Mesothelial cell of epicardium (in vitro differentiated cells): Measurements from ENCODE around the gene CDRT4. TPM values are rescaled to one million over a fixed set of nuclear protein-coding genes. Genes with fewer than 3 reads are reported as not detected.

Experiments used
- DNase-seq, 2 experiments: peaks; one replicate each; pipeline ENCODE4 v3.0.0; 2021; ENCODE audit warnings: low spot score in 2 of 2; ENCODE audit not compliant: unreplicated experiment in 2 of 2
- H3K27ac Mint-ChIP-seq: 2 replicates; pipeline ENCODE4 v1.8.0; 2021; ENCODE audit warnings: mixed read lengths
- H3K27me3 Mint-ChIP-seq: 2 replicates; pipeline ENCODE4 v1.8.0; 2021; ENCODE audit warnings: low read depth, mixed read lengths
- H3K36me3 Mint-ChIP-seq: 2 replicates; pipeline ENCODE4 v1.8.0; 2021; ENCODE audit warnings: mixed read lengths
- H3K4me1 Mint-ChIP-seq: 2 replicates; pipeline ENCODE4 v1.8.0; 2021; ENCODE audit warnings: mixed read lengths
- H3K4me3 Mint-ChIP-seq: 2 replicates; pipeline ENCODE4 v1.8.0; 2021; ENCODE audit warnings: mild to moderate bottlenecking, moderate library complexity, mixed read lengths
- H3K9me3 Mint-ChIP-seq: 2 replicates; pipeline ENCODE4 v1.8.0; 2021; ENCODE audit warnings: mixed read lengths
- CTCF ChIP-seq: fragments of 200-600 bp; sonication (generic); IDR thresholded peaks from one replicate; pipeline ENCODE4 v1.5.0; 2021; ENCODE audit warnings: antibody characterized with exemption; ENCODE audit not compliant: unreplicated experiment
- total RNA-seq: library from RNA; stranded (reverse); gene quantifications from 3 replicates; pipeline ENCODE4 v1.2.1, GENCODE V29; 2021

The CDRT4 gene
- total RNA-seq, 1 donor from 2014 or later: 39.7 TPM

- H3K36me3 Mint-ChIP-seq: peaks cover 23% of the 10 kb centered on the region
- H3K4me1 Mint-ChIP-seq: peaks cover 24% of the 10 kb centered on the region
- peak overlapping the region; percentile 58 for H3K27ac Mint-ChIP-seq
- TF ChIP-seq CTCF: no peak
- no peak overlapping the region for H3K4me3 Mint-ChIP-seq
- no peak for DNase-seq
- H3K9me3 Mint-ChIP-seq: no peaks in the 10 kb centered on the region
- no peaks in the 10 kb centered on the region for H3K27me3 Mint-ChIP-seq
Observed at GRCh38 chr17:15475631-15476354, 8.4 kb upstream of the CDRT4 start.

- no peak overlapping the region for H3K27ac Mint-ChIP-seq
Observed at GRCh38 chr17:15472891-15473290, 5.5 kb upstream of the CDRT4 start.

GRCh38 chr17:15470536-15470935 is 3.1 kb upstream of the CDRT4 start:
- no peak for TF ChIP-seq CTCF
- no peak overlapping the region for H3K27ac Mint-ChIP-seq
- no peak for DNase-seq
- peaks cover 12% of the 10 kb centered on the region for H3K4me1 Mint-ChIP-seq
- no peak overlapping the region for H3K4me3 Mint-ChIP-seq
- H3K36me3 Mint-ChIP-seq: peaks cover 10% of the 10 kb centered on the region
- no peaks in the 10 kb centered on the region for H3K9me3 Mint-ChIP-seq
- H3K27me3 Mint-ChIP-seq: no peaks in the 10 kb centered on the region

More at GRCh38 chr17:15472891-15473290, 5.5 kb upstream of the CDRT4 start:
- TF ChIP-seq CTCF: no peak
- H3K9me3 Mint-ChIP-seq: no peaks in the 10 kb centered on the region
- DNase-seq: no peak
- peaks cover 18% of the 10 kb centered on the region for H3K36me3 Mint-ChIP-seq
- H3K4me1 Mint-ChIP-seq: peaks cover 18% of the 10 kb centered on the region
- no peaks in the 10 kb centered on the region for H3K27me3 Mint-ChIP-seq
- H3K4me3 Mint-ChIP-seq: no peak overlapping the region

- Mint-ChIP-seq H3K27me3 (no peaks in the 10 kb centered on the region), H3K9me3 (no peaks in the 10 kb centered on the region), H3K27ac (no peak overlapping the region), H3K4me3 (no peak overlapping the region), H3K36me3 (peaks cover under 1% of the 10 kb centered on the region), H3K4me1 (peaks cover 8% of the 10 kb centered on the region)
- no peak for DNase-seq
- TF ChIP-seq CTCF: no peak
Observed at GRCh38 chr17:15469260-15469659, 1.8 kb upstream of the CDRT4 start.

GRCh38 chr17:15468126-15468525 is 705 bp upstream of the CDRT4 start:
- Mint-ChIP-seq H3K4me3 (no peak overlapping the region), H3K27ac (peak overlapping the region; percentile 18), H3K4me1 (peaks cover 14% of the 10 kb centered on the region), H3K9me3 (no peaks in the 10 kb centered on the region), H3K36me3 (no peaks in the 10 kb centered on the region), H3K27me3 (no peaks in the 10 kb centered on the region)
- DNase-seq: no peak
- TF ChIP-seq CTCF: no peak

- peaks cover 2% of the 10 kb centered on the region for H3K36me3 Mint-ChIP-seq
- peaks cover 19% of the 10 kb centered on the region for H3K4me1 Mint-ChIP-seq
Observed at GRCh38 chr17:15466131-15466530, 1.3 kb downstream of the CDRT4 start.

More at GRCh38 chr17:15466131-15466530, 1.3 kb downstream of the CDRT4 start:
- DNase-seq: no peak
- TF ChIP-seq CTCF: no peak
- Mint-ChIP-seq H3K27me3 (no peaks in the 10 kb centered on the region), H3K9me3 (no peaks in the 10 kb centered on the region), H3K4me3 (no peak overlapping the region), H3K27ac (peak overlapping the region; percentile 44)
